PC-3 (cell line): ENCODE data around the gene KRTAP10-2. TPM values are rescaled to one million over a fixed set of nuclear protein-coding genes. Genes with fewer than 3 reads are reported as not detected.

Source experiments
- ATAC-seq: fragments of 200-7000 bp; cut with Tn5 transposase; 2 replicates; pipeline ENCODE4 v1.9.1; 2020; ENCODE audit warnings: mild to moderate bottlenecking, moderate library complexity
- BruUV-seq: library from RNA; stranded (reverse); fragments of 400-500 nt; replicated peaks from 2 replicates; lab custom pipeline; 2021; lab: Mats Ljungman, UMichigan
- CTCF ChIA-PET: fragments of 300-600 bp; sonication (Branson Sonifier 250); formaldehyde crosslinking; loops from one replicate; lab custom pipeline; 2022; ENCODE audit warnings: antibody characterized with exemption; lab: Charles Lee
- POLR2A ChIA-PET: fragments of 300-600 bp; sonication (Branson Sonifier 250); formaldehyde crosslinking; loops from one replicate; lab custom pipeline; 2022; ENCODE audit warnings: antibody characterized with exemption; ENCODE audit not compliant: unreplicated experiment; lab: Charles Lee
- DNase-seq: peaks from one replicate; pipeline ENCODE4 v3.0.0-alpha.2; 2015
- H2AFZ ChIP-seq: fragments of 300-600 bp; sonication (generic); 2 replicates; pipeline ENCODE4 v1.6.0; 2016; ENCODE audit warnings: antibody characterized with exemption, low read length
- H3F3A ChIP-seq: fragments of 300-600 bp; sonication (generic); one replicate; pipeline ENCODE4 v1.6.0; 2017; ENCODE audit warnings: antibody characterized with exemption, low read length, control low read depth, mild to moderate bottlenecking; ENCODE audit not compliant: unreplicated experiment
- H3K27ac ChIP-seq: fragments of 300-600 bp; sonication (generic); 2 replicates; pipeline ENCODE4 v1.5.1; 2016; ENCODE audit warnings: mild to moderate bottlenecking, low read length
- H3K27me3 ChIP-seq: fragments of 300-600 bp; sonication (generic); 2 replicates; pipeline ENCODE4 v1.6.1; 2016; ENCODE audit warnings: low read length, mixed read lengths
- H3K36me3 ChIP-seq: fragments of 300-600 bp; sonication (generic); 2 replicates; pipeline ENCODE4 v1.6.1; 2016; ENCODE audit warnings: low read depth, mixed run types, low read length, mixed read lengths
- H3K4me1 ChIP-seq: fragments of 300-600 bp; sonication (generic); 2 replicates; pipeline ENCODE4 v1.5.1; 2016; ENCODE audit warnings: low read length; ENCODE audit not compliant: insufficient read depth
- H3K4me2 ChIP-seq: fragments of 300-600 bp; sonication (generic); 2 replicates; pipeline ENCODE4 v1.6.0; 2016; ENCODE audit warnings: low read length
- H3K4me3 ChIP-seq: fragments of 300-600 bp; sonication (generic); 2 replicates; pipeline ENCODE4 v1.5.1; 2016; ENCODE audit warnings: mild to moderate bottlenecking, low read length, mixed read lengths
- H3K79me2 ChIP-seq: fragments of 300-600 bp; sonication (generic); 2 replicates; pipeline ENCODE4 v1.6.1; 2017; ENCODE audit warnings: low read length, mixed read lengths
- H3K9ac ChIP-seq: fragments of 300-600 bp; sonication (generic); 2 replicates; pipeline ENCODE4 v1.6.0; 2016; ENCODE audit warnings: mild to moderate bottlenecking, low read length
- H3K9me2 ChIP-seq: fragments of 300-600 bp; sonication (generic); replicated peaks from 2 replicates; pipeline ENCODE4 v1.6.1; 2016; ENCODE audit warnings: mixed run types, low read length, mixed read lengths
- H3K9me3 ChIP-seq: fragments of 300-600 bp; sonication (generic); 2 replicates; pipeline ENCODE4 v1.6.1; 2016; ENCODE audit warnings: low read length, mixed read lengths
- H4K20me1 ChIP-seq: fragments of 300-600 bp; sonication (generic); 2 replicates; pipeline ENCODE4 v1.6.1; 2016; ENCODE audit warnings: low read length, mixed read lengths
- EZH2 ChIP-seq: fragments of 300-600 bp; sonication (generic); IDR thresholded peaks from one replicate; pipeline ENCODE4 v1.6.1; 2017; ENCODE audit warnings: antibody characterized with exemption, mild to moderate bottlenecking, low read length; ENCODE audit not compliant: unreplicated experiment
- EZH2phosphoT487 ChIP-seq: fragments of 300-600 bp; sonication (generic); IDR thresholded peaks from 2 replicates; pipeline ENCODE4 v1.6.1; 2018; ENCODE audit warnings: mild to moderate bottlenecking, antibody characterized with exemption, low read length, borderline replicate concordance
- intact Hi-C: fragments of 100-400 bp; cut with micrococcal nuclease; formaldehyde crosslinking; loops from 2 replicates; pipeline ENCODE4 v1.9.0; 2023
- total RNA-seq: library from RNA; depleted of rRNA; stranded (reverse); fragments of >200 nt; gene quantifications from 2 replicates; pipeline ENCODE4 v1.2.3, GENCODE V29; 2014
- TF ChIP-seq, protein P1 (sequence below): fragments of 300-600 bp; sonication (generic); conservative IDR thresholded peaks from 2 replicates; pipeline ENCODE4 v1.5.1; 2017; ENCODE audit warnings: antibody characterized with exemption, low read depth, mild to moderate bottlenecking, low read length

KRTAP10-2 gene
- total RNA-seq, 1 experiment from 2014 or later: not detected

DNA sequence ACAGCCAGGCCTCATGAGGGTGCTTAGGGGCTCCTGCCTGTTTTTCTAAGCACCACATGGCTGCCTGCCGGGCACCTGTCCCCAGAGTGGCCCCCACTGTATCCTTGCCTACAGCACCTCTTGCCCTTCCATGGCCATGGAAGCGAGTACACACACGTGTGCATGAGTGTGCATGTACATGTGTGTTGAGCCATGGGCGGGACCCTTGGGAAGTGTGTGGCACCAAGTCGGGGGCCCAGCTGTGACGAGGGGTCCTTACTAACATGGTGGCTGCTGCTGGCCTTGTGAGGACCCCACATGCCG is 37.1 kb downstream of the KRTAP10-2 start:
- no TSS peak for BruUV-seq
- Histone ChIP-seq H3K27ac (no peak overlapping the region), H3K4me2 (no peak overlapping the region), H4K20me1 (no peaks in the 10 kb centered on the region), H3K27me3 (no peaks in the 10 kb centered on the region), H2AFZ (no peak overlapping the region), H3K9me3 (no peaks in the 10 kb centered on the region), H3K79me2 (no peaks in the 10 kb centered on the region), H3F3A (no peaks in the 10 kb centered on the region), H3K36me3 (no peaks in the 10 kb centered on the region), H3K4me1 (peaks cover 11% of the 10 kb centered on the region; the same call in 1 of the 2 replicates), H3K9me2 (no peaks in the 10 kb centered on the region), H3K9ac (no peak overlapping the region), H3K4me3 (no peak overlapping the region)
- ATAC-seq (no peak), DNase-seq (no peak)
- TF ChIP-seq EZH2phosphoT487: no peak
- TF ChIP-seq, protein P1, sequence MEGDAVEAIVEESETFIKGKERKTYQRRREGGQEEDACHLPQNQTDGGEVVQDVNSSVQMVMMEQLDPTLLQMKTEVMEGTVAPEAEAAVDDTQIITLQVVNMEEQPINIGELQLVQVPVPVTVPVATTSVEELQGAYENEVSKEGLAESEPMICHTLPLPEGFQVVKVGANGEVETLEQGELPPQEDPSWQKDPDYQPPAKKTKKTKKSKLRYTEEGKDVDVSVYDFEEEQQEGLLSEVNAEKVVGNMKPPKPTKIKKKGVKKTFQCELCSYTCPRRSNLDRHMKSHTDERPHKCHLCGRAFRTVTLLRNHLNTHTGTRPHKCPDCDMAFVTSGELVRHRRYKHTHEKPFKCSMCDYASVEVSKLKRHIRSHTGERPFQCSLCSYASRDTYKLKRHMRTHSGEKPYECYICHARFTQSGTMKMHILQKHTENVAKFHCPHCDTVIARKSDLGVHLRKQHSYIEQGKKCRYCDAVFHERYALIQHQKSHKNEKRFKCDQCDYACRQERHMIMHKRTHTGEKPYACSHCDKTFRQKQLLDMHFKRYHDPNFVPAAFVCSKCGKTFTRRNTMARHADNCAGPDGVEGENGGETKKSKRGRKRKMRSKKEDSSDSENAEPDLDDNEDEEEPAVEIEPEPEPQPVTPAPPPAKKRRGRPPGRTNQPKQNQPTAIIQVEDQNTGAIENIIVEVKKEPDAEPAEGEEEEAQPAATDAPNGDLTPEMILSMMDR: no peak
- no peak for TF ChIP-seq EZH2
- POLR2A ChIA-PET: no interaction called here
- CTCF ChIA-PET: no interaction called here
- intact Hi-C loops: no loop called here

DNA sequence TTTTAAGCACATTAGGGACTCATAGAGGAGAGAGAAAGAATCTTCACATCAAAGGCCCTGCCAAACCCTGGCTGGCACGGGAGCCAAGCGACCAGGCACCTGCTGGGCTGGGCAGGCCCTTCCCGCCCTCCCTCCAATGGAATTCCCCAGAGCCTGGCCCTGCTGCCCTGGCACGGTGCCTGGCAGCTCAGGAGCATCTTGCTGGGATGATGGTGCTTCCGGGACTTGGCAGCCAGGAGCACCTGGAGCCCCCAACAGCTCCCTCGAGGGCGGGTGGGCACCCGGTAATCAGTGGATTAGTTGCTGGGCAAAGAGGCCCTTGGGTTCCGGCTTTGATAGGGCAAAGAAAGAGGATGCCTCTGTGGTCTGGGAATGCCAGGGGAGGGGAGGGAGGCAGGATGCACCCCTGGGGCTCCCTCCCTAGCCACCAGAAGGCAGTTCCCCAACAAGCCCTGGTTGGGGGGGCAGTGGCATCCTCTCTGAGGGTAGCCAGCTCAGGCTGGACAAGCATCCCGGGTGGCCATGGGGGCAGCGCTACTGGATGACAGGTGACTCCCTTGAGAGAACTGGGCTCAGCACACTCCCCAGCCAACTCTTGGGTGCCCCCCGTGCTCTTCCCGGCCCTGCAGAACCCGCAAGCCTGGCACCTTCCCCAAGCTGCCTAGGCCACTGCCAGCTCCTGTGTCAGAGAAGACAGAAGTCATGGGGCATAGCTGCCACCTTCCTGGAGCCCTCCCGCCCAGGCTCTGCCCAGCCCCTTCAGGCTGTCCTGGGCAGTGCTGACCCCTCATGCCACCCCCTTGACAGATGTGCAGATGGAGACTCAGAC is 37.7 kb downstream of the KRTAP10-2 start:
- intact Hi-C loops: no loop called here
- no peaks in the 10 kb centered on the region for H3K79me2 ChIP-seq
- H3K27me3 ChIP-seq: no peaks in the 10 kb centered on the region
- H3K9me3 ChIP-seq: no peaks in the 10 kb centered on the region
- H3K9me2 ChIP-seq: no peaks in the 10 kb centered on the region
- no peaks in the 10 kb centered on the region for H3K36me3 ChIP-seq
- POLR2A ChIA-PET: no interaction called here
- H3K4me1 ChIP-seq: peaks cover 11% of the 10 kb centered on the region; the same call in 1 of the 2 replicates
- H3K27ac ChIP-seq: no peak overlapping the region
- no TSS peak for BruUV-seq
- no peak overlapping the region for H3K4me3 ChIP-seq
- CTCF ChIA-PET: no interaction called here
- no peak for TF ChIP-seq EZH2phosphoT487
- DNase-seq (peak; percentile 24), ATAC-seq (no peak)
- H4K20me1 ChIP-seq: no peaks in the 10 kb centered on the region
- no peak overlapping the region for H3K4me2 ChIP-seq
- no peak overlapping the region for H2AFZ ChIP-seq
- H3F3A ChIP-seq: no peaks in the 10 kb centered on the region
- no peak overlapping the region for H3K9ac ChIP-seq

DNA sequence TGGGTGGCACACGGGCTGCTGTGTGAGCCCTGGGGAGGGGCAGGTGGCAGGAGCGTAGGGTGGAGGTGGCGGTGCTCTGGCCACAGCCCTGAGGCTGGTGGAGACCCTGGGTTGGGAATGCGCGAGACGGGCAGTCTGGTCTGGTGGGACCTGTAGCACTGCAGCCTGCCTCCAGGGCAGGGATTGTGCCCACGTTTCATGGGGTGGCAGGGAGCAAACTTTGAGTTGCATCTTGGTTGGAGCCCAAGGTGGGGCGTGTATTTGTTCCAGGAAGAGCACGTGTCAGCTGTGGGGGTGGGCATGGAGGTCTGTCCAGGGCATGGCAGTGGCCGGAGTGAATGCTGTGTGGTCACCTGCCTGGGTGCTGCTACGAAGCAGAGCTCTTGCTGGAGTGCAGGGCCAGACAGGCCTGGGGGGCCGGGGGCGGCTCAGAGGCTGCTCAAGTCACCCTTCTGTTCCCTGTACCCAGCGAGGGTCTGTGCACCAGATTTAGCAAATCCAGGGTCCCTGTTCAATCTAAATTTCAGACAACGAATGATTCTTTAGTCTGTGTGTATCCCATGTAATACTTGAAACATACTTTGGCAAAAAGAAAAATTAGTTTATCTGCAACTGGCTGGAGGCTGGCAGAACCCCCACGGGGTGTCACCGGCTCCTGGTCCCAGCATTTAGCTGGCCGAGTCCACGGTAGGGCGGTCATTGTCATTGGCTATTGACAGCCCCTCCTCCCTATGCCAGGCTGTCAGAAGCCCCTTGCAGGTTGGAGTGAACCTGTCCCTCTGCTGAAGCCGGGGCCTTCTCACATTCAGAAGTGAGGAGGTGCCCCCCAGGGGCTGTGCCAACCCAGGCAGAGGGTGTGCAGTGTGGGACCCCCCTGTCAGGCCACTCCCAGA is 38.6 kb downstream of the KRTAP10-2 start:
- POLR2A ChIA-PET: no interaction called here
- TF ChIP-seq, protein P1: no peak
- TF ChIP-seq EZH2 (no peak), EZH2phosphoT487 (no peak)
- no peak overlapping the region for H3K9ac ChIP-seq
- ATAC-seq: no peak
- no peaks in the 10 kb centered on the region for H3K9me2 ChIP-seq
- intact Hi-C loops: no loop called here
- no peaks in the 10 kb centered on the region for H3K9me3 ChIP-seq
- no peaks in the 10 kb centered on the region for H3K36me3 ChIP-seq
- H3K4me2 ChIP-seq: no peak overlapping the region
- no peak overlapping the region for H3K4me3 ChIP-seq
- H3K27ac ChIP-seq: no peak overlapping the region
- DNase-seq: no peak
- H3K79me2 ChIP-seq: no peaks in the 10 kb centered on the region
- H4K20me1 ChIP-seq: no peaks in the 10 kb centered on the region
- no peak overlapping the region for H2AFZ ChIP-seq
- CTCF ChIA-PET: no interaction called here
- no TSS peak for BruUV-seq
- H3K27me3 ChIP-seq: no peaks in the 10 kb centered on the region
- H3K4me1 ChIP-seq: peaks cover 11% of the 10 kb centered on the region; the same call in 1 of the 2 replicates
- H3F3A ChIP-seq: no peaks in the 10 kb centered on the region
